GM21447 (cell line): ENCODE results near the gene USP33.
A peak's percentile ranks its signal among the peaks of the same experiment; 100 is the strongest.
"Not testable (repeated sequence)": the region's sequence is repeated elsewhere in the genome, so short reads cannot be mapped to it uniquely, and the experiment has no call there.

ENCODE experiments used
- ATAC-seq: cut with Tn5 transposase; IDR thresholded peaks from one replicate; pipeline ENCODE4 v1.9.1; 2021; ENCODE audit not compliant: unreplicated experiment

Gene USP33

DNA sequence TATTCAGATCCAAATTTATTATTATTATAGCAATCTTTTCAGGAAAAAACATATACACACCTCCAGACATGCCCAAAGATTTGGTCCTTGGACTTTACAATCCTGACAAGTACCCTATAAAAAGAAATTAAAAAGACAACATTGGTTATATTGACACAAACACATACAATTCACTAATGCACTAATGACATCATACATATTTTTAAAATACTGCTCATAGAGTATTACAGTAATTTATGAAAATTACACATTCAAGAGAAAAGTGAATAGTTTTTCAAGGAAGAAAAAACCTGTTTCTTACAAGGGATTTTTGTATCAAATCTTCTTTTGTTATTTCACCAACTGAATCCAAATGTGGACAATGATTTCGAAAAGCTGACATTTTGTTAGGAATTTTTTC lies 18.3 kb downstream of the USP33 start:
- no peak for ATAC-seq

DNA sequence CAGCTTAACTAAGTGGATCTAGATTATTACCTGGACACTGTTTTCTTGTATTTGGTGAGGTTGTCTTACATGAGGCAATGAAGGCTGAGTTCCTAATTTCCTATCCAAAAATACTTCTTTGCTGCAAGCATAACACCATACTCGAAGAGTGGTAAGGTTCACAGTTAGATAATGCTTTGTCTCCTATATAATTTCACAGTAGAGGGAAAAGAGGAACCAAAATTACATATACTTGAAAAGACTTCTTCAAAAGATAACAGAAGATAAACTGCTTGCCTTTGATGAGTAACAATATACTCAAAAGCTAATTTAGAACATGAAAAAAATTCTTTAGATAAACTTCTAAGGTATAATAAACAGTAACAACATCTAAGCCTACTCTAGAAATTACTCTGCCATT lies 20.4 kb downstream of the USP33 start:
- no peak for ATAC-seq

DNA sequence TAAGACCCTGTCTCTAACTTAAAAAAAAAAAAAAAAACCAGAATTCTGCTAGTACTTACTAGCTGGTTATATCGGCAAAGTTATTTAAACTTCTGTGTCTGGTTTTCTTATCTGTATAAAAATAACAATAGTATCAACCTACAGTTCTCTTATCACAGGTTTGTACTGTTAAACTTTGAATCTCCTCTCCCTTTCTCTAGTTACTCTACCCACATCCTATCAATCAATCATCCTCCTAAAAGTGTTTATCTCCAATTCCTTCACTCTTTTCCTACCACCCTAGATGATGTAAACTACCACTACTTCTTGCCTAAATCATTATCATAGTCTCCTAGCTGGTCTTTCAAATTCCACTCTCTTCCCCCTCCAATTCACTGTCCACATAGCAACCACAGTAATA lies 27.6 kb downstream of the USP33 start:
- no peak for ATAC-seq

DNA sequence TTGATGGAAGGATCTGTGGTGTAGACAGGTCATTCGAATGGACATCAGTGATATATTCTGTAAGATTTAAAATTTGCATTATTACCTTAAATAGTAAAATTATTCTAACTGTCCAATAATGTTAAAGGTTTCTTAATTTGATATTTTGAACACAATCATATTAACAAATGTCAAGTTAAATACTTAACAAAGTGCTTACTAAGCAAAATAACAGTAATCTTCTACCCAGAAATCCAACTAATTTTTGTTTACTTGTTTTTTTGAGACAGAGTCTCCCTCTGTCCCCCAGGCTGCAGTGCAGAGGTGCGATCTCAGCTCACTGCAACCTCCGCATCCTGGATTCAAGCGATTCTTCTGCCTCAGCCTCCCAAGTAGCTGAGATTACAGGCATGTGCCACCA lies 33.9 kb downstream of the USP33 start:
- ATAC-seq: no peak

DNA sequence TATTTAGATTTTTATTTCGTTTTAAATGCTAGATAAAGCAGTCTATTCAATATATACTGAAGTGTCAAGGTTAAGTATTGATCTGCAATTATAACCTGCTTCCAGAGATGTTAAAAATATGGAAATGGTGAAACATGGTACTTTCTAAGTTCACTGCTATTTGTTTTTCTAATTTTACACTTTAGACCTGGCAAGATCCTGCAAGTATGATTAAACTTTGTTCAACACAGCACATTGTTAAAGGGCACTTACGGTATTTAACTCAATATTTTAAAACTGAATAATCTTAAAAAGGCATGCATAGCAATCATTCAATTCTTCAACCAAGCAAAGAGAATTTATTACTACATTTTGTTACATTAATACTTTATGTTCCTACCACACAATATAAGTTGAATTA lies 41.5 kb downstream of the USP33 start:
- no peak for ATAC-seq

DNA sequence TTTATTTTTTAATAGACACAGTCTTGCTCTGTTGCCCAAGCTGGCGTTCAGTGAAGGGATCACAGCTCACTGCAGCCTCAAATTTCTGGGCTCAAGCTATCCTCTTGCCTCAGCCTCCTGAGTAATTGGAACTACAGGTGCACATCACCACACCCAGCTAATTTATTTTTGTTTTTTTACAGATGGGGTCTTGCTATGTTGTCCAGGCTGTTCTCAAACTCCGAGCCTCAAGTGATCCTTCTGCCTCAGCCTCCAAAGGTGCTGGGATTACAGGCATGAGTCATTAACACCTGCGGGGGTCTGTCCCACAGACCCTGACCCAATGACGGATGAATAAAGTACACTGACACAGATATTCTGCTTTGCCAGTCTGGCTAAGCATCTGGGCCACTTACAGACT lies 43.6 kb downstream of the USP33 start:
- no peak for ATAC-seq

DNA sequence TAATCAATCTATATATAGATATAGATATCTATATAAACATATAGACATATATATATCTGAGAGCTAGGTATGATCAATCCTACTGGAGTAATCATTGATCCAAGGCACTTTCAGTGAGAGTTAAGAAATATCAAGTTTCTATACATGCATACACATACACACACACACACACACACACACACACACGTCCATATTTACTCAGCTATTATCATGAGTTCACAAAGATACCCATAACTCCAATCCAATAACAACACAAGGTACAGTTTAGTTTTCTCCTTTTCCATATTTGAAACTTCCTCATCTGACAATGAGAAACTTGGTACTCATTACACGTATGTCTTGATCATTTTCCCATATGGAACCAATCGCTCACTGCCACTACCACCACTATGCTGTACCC lies 49.9 kb downstream of the USP33 start:
- no peak for ATAC-seq

DNA sequence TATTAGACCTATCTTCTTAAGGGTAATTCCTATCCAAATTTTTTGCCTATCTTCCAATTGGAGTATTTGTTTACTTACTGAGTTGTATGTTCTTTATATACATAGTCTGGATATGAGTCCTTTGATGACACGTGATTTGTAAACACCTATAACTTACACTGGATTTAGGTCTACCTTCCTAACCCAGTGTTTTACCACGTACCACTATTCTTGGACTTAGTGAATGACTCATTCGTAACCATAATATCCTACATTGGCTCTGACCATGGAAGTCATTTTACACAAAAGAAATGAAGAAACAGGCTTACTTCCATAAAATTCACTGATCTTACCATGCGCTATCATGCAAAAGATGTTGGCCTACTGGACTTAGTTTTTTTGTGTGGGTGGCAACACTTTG lies 53.3 kb downstream of the USP33 start:
- ATAC-seq: no peak

DNA sequence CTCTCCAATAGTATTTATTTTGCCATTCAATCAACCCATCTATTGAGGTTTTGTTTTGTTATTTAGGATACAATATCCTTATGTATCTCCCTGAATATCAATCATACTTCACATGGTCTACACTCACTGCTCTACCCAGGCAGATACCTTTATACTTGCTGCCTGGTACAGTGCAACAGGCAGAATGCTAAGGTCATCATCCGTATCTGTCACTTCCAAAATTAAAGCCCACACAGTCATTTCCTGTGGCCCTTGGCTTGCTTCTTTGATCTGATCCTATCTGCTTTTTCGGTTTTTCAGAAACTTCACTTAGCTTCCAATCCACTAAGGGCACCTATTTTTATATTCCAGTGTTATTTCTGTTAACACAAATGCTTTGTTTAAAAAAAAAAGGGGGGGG lies 54.9 kb downstream of the USP33 start:
- no peak for ATAC-seq

DNA sequence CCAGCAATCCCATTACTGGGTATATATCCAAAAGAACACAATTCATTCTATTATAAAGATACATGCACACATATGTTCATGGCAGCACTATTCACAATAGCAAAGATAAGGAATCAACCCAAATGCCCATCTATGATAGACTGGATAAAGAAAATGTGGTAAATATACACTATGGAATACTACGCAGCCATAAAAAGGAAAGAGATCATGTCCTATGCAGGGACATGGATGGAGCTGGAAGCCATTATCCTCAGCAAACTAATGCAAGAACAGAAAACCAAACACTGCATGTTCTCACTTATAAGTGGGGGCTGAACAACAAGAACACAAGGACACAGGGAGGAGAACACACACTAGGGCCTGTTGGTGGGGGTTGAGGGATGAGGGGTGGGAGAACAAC lies 60.0 kb downstream of the USP33 start:
- not testable (repeated sequence) for ATAC-seq

DNA sequence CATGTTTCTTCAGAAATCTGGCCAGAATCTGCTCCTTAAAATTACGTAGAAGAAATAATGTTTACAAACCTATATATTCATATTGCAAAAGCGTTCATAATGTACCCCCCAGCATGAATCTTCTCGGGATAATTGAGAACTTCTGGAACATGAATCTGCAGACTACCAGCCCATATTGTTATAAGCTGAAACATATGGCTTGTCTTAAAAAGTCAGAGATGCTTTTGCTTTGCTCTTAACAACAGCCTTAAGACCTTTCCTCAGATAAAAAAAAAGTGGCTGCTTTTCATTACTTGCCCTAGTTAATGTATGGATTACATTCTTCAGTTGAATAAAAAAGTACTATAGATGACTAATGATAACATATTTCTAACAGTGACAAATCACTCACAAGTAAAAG lies 62.2 kb downstream of the USP33 start:
- ATAC-seq: no peak

DNA sequence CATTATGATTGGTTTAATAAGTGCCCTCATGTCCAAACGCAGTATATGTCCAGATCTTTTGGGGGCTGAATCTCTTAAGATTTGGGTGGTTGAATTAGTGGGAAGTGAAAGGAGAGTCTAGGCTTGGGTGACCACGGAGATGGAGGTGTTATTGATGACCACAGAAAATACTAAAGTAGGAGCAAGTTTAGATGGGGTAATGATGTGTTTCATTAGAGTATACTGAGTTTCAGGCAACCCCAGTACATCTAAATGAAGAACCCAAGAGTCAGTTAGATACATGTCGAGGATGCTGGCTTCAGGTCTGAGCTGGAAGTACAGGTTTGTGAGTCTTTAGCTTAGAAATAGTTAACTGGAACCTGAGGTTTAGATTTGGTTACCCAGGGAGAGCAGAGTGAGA lies 70.7 kb downstream of the USP33 start:
- ATAC-seq: no peak

DNA sequence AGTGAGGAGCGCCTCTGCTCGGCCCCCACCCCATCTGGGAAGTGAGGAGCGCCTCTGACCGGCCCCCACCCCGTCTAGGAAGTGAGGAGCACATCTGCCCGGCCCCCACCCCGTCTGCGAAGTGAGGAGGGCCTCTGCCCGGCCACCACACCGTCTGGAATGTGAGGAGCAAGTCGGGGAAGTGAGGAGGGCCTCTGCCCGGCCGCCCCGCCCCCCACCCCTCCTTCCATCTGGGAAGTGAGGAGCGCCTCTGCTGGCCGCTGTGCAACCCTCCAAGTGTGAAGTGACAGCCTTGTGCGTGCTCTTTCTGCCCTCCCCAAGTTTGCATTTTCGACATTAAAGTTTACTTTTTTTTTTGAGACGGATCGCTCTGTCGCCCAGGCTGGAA lies 72.1 kb downstream of the USP33 start:
- ATAC-seq: no peak

DNA sequence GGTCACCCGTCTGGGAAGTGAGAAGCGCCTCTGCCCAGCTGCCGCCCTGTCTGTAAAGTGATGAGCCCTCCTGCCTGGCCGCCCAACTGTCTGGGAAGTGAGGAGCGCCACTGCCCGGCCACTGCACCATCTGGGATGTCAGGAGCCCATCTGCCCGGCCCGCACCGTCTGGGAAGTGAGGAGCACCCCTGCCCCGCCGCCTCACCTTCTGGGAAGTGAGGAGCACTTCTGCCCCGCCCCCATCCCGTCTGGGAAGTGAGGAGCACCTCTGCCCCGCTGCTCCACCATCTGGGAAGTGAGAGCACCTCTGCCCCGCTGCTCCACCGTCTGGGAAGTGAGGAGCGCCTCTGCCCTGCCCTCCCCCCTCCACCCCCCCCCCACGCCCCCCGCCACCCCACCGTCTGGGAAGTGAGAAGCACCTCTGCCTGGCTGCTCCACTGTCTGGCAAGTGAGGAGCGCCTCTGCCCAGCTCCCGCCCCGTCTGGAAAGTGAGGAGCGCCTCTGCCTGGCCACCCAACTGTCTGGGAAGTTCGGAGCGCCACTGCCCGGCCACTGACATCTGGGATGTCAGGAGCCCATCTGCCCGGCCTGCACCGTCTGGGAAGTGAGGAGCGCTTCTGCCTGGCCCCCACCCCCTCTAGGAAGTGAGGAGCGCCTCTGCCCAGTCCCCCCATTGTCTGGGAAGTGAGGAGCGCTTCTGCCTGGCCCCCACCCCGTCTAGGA lies 72.7 kb downstream of the USP33 start:
- no peak for ATAC-seq

DNA sequence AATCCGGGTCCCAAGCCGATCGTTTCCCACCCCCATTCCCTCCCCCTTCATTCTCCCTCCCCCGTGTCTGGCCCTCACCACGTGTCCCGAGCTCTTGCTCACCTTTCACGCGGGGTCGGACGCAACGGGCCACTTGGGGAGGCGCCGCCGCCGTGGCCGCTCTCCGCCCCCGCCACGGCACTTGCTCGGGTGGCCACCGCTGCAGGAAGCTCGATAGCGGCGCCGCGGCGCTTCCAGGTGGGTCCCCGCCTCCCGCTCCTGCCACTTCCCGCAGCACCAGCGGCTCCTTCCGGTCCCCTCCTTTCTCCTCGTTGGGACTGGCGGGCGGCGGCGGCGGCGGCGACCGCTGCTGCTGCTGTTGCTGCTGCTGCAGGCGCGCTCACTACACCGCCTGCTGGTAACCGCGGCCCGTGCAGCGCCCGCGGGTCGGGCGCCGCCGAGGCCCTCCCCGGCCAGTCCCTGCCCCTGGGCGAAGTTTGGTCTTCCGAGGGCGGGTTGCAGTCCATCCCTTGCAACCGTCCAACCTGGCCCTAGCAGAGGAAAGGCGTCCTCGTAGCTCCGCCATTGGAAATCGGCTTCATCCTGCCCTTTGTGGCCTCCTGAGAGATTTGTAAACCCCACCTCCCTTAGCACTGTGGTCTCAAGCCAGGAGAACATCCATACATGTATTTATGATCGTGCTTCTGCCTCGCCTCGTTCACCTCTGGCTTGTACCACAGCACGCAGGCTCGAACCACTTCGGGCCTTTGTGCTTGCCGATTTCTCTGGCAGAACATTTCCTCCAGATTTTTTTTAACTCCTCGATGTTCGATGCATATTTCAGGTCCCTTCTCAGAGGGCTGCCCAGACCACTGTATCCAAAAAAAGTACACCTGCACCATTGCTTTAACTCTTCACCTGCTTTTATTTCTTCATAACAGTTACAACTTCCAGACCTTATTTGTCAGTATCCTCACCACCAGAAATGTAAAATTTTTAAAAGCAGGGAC lies 76.2 kb downstream of the USP33 start:
- ATAC-seq: peak; percentile 64

DNA sequence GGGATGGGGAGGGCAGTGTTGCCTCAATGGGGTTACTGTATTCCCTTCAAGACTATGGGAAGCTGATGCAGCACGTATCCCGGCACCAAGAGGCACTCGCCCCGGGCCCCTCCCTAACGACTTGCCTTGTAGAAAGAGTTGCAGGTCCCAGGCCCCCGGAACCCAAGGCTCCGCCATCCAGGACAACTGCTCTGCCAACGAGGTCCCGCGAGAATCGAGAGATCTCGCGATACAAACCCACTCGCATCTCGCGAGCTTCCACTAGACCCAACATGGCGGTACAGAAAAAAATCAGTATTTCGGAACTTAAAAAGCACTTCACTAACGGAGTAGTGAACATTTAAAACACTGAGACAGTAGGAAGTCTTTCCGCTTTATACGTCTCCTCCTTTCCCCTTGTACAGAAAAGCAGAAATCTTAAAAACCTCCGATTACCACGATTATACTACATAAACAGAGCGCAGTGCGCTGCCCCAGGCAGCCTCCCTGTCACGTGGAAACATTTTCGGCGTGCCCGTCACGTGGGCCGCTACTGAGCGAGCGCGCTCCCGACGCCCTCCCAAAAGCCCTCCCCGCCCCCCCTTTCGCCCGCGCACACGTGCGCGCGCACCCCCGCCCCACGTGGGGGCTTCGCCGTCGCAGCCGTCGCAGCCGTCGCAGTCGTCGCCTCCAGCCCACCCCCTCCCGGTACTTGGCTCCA lies 77.0 kb downstream of the USP33 start, which contains the start of gene ZZZ3:
ZZZ3 (minus strand) TSS at position 199 of the 700 bp plus-strand sequence. CDS start 49,304 bp downstream, outside the sequence.
- ATAC-seq: peak; percentile 75

DNA sequence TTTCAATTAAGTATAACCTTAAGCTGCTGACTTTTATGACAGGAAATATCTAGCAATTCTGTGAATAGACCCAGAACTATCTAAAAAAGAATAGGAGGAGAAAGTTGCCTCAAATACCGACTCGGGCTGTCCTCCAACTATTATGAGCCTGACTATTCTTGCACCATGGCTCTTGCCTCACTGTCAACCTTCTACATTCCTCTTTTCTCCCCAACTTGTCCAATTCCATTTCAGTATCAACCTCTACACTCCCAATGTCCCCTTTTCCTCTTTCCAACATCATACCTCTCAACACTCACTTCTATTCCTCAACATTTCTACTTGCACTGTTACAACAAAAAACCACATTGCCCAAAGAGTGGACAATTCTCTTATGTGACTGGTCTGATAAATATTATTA lies 79.5 kb downstream of the USP33 start:
- ATAC-seq: no peak

DNA sequence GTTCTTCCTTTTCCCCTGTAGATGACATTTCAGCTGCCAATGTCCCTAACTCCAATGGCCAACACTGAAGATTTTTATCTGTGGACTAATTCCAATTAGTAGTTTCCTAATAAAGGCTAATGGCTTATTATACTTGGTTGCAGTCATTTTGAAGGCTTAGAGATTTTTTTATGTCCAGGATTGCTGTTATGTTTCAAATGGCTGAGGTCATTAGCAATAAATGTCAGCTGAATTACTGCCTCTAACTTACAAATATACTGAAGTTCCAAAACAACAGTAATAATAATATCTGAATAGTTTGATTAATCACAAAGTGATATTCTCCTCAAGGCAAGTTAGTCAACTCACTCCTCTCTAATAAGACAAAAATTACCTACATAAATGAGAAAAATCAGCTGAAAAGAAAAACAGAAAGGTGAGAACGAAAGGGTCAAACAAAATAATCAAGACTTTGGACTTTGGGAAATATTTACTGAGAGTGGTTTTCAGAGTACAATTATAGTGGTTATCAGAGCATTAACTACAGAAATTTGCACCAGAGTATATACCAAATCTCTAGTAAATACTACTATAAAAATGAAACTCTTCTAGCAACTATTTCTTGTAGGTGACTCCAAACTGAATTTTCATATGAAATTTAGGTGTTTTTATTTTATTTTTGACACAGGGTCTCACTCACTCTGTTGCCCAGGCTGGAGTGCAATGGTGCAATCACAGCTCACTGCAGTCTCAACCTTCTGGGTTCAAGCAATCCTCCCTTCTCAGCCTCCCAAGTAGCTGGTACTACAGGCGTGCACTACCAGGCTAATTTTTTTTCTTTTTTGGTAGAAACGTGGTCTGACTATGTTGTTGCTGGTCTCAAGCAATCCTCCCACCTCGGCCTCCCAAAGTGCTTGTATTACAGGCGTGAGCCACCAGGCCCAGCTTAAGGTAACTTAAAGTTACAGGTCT lies 80.7 kb downstream of the USP33 start:
- ATAC-seq: no peak

DNA sequence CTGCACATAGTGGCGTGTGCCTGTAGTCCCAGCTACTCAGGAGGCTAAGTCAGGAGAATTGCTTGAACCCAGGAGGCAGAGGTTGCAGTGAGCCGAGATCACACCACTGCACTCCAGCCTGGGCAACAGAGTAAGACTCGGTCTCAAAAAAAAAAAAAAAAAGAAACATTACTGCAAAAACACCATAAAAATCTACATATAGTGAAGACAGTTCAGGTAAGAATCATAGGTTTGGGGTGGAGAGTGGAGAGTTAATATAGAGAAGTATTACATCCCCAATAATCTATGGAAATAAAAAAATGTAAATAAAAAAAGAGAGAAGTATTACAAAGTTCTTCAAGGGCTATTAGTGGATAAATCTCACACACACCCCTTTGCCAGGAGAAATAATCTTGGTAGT lies 84.8 kb downstream of the USP33 start:
- ATAC-seq: not testable (repeated sequence)

DNA sequence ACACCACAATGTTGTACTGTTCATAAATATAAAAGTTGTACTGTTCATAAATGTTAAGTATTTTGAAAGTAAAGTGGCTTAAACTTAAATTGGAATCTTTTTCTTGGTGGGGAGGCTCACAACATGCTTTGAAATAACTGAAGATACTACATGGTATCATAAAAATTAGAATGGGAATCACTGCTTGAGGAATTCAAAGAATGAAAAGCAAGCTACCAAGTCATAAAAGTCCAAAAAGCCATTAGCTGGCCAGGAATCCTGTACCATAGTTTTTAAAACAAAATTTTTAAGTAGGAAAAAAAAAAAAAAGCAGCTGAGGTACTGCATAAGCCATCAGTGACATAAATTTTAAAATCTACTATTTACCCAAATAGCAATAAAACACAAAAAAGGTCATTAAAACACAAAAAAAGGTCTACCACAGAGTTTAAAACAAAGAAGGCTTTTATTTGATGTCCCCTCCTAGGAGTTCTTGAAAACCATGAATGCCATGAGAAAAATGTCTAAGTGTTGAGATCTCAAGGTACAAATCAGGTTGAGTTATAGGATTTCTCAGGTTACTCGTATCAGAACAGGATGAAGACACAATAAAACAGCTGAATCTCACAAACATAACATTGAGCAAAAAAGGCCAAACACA lies 85.8 kb downstream of the USP33 start:
- no peak for ATAC-seq
